ENCODE measurements around the gene CAMK2A. TPM values are rescaled to one million over a fixed set of nuclear protein-coding genes. Genes with fewer than 3 reads are reported as not detected.
A peak's percentile ranks its signal among the peaks of the same experiment; 100 is the strongest.

CAMK2A gene
- total RNA-seq, 4 donors from 2014 or later, result 0.20 to 2.4 (median 1.3) TPM

DNA sequence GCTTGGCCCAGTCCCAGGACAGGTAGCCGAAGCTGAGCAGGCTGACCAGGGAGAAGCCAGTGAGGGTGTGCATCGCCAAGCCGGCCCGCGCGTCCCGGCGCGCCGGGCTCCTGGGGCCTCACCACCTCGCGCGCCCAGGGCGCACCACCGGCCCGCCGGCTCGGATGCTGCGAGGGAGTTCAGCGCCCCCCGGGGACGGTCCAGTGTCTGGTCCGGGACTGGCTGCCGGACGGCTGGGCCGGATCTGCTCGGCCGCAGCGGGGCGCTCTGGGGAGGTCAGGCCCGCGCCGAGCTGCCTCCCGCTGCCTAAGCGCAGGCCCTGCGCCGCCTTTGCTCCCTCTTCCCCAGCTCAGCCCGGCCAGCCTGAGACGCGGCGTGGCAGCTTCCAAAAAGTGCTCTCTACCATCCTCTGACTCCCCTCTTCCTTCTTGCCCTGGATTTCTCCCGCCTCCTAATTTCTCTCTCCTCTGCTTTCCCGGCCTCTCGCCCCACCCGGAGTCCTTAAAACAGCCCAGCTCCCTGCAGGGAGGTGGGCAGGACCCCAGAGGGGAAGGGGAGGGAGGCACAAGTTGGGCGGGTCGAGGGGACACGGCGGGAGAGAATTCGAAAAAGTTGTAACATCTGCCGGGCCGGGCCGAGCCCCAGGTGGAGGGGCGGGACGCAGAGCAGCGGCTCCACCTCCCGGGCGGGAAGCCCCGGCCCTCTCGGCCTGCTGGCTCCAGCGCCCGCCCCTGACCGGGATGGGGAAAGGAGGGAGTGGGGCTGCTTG is 12.9 kb upstream of the CAMK2A start, which contains the start of gene ARSI:
Gene ARSI, minus strand, starts transcription at position 605 of the 769 bp plus-strand sequence. Its CDS starts 532 bp downstream, at position 73.
- H3K36me3 ChIP-seq, result peaks cover 0 to 9% (median 0%) of the 10 kb centered on the region in 3 donors
- H3K4me1 ChIP-seq, result peaks cover 0 to 66% (median 16%) of the 10 kb centered on the region in 4 donors
- TF ChIP-seq EP300 (IDR thresholded peaks at IDR 0.05) (no peak), POLR2A (IDR thresholded peaks at IDR 0.05) (no peak)
- TF ChIP-seq, protein P1, sequence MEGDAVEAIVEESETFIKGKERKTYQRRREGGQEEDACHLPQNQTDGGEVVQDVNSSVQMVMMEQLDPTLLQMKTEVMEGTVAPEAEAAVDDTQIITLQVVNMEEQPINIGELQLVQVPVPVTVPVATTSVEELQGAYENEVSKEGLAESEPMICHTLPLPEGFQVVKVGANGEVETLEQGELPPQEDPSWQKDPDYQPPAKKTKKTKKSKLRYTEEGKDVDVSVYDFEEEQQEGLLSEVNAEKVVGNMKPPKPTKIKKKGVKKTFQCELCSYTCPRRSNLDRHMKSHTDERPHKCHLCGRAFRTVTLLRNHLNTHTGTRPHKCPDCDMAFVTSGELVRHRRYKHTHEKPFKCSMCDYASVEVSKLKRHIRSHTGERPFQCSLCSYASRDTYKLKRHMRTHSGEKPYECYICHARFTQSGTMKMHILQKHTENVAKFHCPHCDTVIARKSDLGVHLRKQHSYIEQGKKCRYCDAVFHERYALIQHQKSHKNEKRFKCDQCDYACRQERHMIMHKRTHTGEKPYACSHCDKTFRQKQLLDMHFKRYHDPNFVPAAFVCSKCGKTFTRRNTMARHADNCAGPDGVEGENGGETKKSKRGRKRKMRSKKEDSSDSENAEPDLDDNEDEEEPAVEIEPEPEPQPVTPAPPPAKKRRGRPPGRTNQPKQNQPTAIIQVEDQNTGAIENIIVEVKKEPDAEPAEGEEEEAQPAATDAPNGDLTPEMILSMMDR (IDR thresholded peaks at IDR 0.05), result peak in 1 of 5 experiments; percentile 36
- H3K9me3 ChIP-seq, result no peaks in the 10 kb centered on the region
- peak within 1 kb of the TSS; percentile 7 to 44 (median 18) for H3K4me3 ChIP-seq
- peak within 1 kb of the TSS in 3 of 4 donors; percentile 48 to 76 (median 57) for H3K27ac ChIP-seq
- DNase-seq (ENCODE audit: low spot score in 2 of 2), result no peak
- peaks cover 0 to 9% of the 10 kb centered on the region in 2 donors for H3K27me3 ChIP-seq
- WGBS, 2 donors, result 6 to 8% methylated on average over 47 to 55 of the region's 63 CpGs

DNA sequence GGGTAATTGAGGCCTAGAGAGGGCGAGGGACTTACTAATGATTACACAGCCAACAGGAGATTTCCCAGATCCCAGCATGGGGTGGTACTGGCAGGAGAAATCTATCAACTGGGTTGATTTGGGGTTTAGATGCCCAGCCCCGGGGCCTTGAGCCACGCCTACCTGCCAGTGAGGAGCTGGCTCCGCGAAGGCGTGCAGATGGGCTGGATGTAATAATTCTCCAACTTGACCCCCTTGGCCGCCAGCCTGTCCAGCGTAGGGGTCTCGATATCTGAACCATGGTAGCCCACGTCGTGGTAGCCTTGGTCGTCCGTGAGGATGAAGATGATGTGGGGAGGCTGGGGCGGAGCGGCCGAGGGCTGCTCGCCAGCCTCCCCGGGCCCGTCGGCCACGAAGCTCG is 12.3 kb upstream of the CAMK2A start:
- H3K4me1 ChIP-seq, result peaks cover 0 to 63% (median 16%) of the 10 kb centered on the region in 4 donors
- peak overlapping the region in 3 of 4 donors; percentile 7 to 44 (median 24) for H3K4me3 ChIP-seq
- H3K27me3 ChIP-seq, result peaks cover 0 to 9% of the 10 kb centered on the region in 2 donors
- peak overlapping the region in 3 of 4 donors; percentile 48 to 76 (median 49) for H3K27ac ChIP-seq
- 36 to 37% methylated on average over 20 to 21 of the region's 22 CpGs for WGBS, 2 donors
- no peaks in the 10 kb centered on the region for H3K9me3 ChIP-seq
- peaks cover 0 to 15% (median 0%) of the 10 kb centered on the region in 3 donors for H3K36me3 ChIP-seq
- TF ChIP-seq EP300 (IDR thresholded peaks at IDR 0.05), result no peak
- TF ChIP-seq POLR2A (IDR thresholded peaks at IDR 0.05), result no peak
- TF ChIP-seq, protein P1 (IDR thresholded peaks at IDR 0.05), result no peak
- DNase-seq (ENCODE audit: low spot score in 2 of 2), result no peak

DNA sequence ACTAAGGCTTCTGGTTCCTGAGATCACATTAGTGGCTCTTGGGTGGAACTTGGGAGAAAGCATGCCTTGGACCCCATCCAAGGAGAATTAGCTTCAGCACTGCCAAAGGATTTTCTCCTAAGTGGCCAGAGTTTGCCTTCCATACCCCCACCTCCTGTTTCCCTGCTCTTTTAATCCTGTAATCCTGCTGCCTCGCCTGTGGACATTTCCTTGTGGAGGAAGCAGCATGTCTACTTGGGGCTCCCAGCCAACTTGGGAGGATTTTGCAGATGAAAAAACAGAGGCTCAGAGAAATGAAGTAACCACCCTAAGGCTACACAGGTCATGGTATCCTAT is 11.6 kb upstream of the CAMK2A start:
- peaks cover 0 to 56% (median 16%) of the 10 kb centered on the region in 4 donors for H3K4me1 ChIP-seq
- no peak for DNase-seq (ENCODE audit: low spot score in 2 of 2)
- WGBS, 2 donors, result 41 to 61% methylated on average over 1 of the region's 1 CpG
- H3K27ac ChIP-seq, result peak overlapping the region in 1 of 4 donors; percentile 8
- H3K4me3 ChIP-seq, result no peak overlapping the region
- TF ChIP-seq POLR2A (IDR thresholded peaks at IDR 0.05), result no peak
- TF ChIP-seq EP300 (IDR thresholded peaks at IDR 0.05), result no peak
- TF ChIP-seq, protein P1 (IDR thresholded peaks at IDR 0.05), result no peak
- H3K36me3 ChIP-seq, result peaks cover 0 to 15% (median 0%) of the 10 kb centered on the region in 3 donors
- no peaks in the 10 kb centered on the region for H3K9me3 ChIP-seq
- peaks cover 0 to 9% of the 10 kb centered on the region in 2 donors for H3K27me3 ChIP-seq

DNA sequence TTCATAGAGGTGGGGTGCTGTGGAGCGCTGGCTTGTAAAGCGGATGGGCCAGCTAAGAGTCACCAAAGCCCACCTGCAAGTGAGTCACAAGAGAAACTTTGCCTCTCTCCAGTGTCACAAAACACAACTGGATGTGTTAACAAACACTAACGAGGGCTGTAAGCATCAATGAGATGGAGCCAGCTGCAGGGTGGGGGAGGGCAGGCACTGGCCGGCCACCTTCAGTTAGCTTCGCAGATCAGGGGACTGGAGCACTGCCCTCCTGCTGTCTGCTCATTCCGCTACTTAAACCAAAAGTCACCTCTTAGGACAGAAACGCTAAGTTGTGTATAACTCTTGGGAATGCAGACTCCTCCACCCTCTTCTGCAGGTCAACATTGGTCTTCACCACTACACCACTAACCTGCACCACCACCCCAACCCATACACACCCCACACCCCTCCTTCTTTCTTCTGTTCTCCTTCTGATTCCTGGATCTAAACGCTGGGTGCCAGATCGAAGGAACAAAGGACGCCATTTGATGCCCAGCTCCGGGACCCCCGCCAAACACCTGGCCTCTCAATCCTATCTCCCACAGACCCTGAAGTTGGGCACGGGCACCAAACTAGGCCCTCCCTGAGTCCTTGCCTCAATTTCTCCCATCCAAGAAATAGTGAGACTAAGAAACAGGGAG is 11.1 kb upstream of the CAMK2A start:
- TF ChIP-seq POLR2A (IDR thresholded peaks at IDR 0.05) (no peak), EP300 (IDR thresholded peaks at IDR 0.05) (no peak)
- TF ChIP-seq, protein P1 (IDR thresholded peaks at IDR 0.05), result no peak
- H3K27ac ChIP-seq, result peak overlapping the region in 2 of 4 donors; percentile 8 to 17

More for the DNA sequence above, 11.1 kb upstream of the CAMK2A start:
- DNase-seq (ENCODE audit: low spot score in 2 of 2), result no peak
- Histone ChIP-seq H3K36me3 (peaks cover 0 to 15% (median 0%) of the 10 kb centered on the region in 3 donors), H3K9me3 (no peaks in the 10 kb centered on the region), H3K4me1 (peaks cover 0 to 56% (median 16%) of the 10 kb centered on the region in 4 donors), H3K27me3 (peaks cover 0 to 9% of the 10 kb centered on the region in 2 donors), H3K4me3 (no peak overlapping the region)
- WGBS, 2 donors, result 76 to 77% methylated on average over 12 to 13 of the region's 13 CpGs

All from tibial nerve (tissue), 4 donors.